SIG-M5 (cell line): Measurements from ENCODE around the gene ADGRL4.
"Not testable (repeated sequence)": the region's sequence is repeated elsewhere in the genome, so short reads cannot be mapped to it uniquely, and the experiment has no call there.

ENCODE experiments used
- DNase-seq: peaks from one replicate; lab custom pipeline; 2025; lab: John Stamatoyannopoulos, UW

ADGRL4 gene

DNA sequence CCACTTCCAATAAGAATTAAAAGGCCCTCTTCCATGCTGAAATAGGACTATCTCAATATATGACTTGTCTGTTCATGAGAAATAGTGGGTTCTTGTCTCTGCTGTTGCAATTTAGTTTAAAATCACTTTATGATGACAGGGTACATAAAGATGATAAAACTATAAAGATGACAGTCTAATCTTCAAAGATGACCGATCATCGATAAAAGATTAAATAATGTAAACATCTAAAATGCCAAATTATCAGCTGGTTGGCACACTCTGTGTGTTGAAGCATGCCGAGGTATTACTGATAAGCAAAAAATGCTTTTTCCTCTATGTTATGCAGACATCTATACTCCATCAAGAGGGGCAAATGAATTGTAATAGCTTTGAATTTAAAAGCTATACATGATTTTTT, 89.5 kb downstream of the ADGRL4 start:
- no peak for DNase-seq

DNA sequence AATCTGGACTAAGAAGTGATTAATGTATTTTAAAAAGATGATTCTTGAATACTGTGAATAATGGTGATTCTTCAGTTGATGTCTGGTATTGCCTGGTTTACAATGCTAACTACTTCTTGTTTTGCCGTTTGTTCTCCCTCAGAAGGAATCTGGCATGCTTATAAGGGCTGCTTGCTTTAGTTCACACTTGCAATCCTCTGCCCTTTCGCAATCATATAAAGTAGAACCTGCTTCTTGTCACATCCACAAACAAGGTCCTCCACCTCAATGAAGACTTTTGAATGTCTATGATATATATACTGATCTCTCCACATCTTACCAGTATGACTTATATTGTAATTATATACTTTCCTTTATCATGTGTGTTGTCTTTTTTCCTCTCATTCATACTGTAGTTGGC, 92.6 kb downstream of the ADGRL4 start:
- no peak for DNase-seq

GRCh38 chr1:78911956-78912880, 94.3 kb downstream of the ADGRL4 start:
- no peak for DNase-seq

- no peak for DNase-seq
Measured at GRCh38 chr1:78902641-78903040, 103.9 kb downstream of the ADGRL4 start.

- DNase-seq: no peak
Measured at GRCh38 chr1:78894811-78895210, 111.7 kb downstream of the ADGRL4 start.

DNA sequence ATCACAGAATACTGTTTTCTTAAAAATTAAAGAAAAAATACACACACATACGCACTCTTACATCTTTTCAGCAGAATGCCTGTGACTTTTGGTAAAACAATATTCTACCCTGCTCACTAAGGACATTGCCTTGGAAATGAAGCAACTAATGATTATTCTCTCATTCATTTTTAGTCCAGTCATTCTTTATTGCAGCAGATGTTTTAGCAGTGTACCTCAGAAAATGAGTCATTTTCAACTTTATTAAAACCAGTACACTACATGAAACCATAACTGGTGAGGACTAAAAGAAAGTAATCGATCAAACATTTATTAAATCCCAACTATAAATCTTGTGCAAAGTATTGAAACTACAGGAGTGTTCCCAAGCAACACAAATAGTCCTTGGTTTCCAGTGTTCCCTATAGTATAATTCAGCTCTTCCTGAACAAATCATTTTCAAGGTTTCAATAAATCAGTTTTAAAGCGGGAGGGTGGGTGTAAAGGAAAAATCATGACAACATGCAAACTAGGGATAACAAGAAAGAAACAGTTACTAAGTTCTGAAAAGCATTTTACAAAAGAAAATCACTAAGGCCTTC, 114.2 kb downstream of the ADGRL4 start:
- no peak for DNase-seq

- no peak for DNase-seq
Measured at GRCh38 chr1:78887458-78887857, 119.1 kb downstream of the ADGRL4 start.

DNA sequence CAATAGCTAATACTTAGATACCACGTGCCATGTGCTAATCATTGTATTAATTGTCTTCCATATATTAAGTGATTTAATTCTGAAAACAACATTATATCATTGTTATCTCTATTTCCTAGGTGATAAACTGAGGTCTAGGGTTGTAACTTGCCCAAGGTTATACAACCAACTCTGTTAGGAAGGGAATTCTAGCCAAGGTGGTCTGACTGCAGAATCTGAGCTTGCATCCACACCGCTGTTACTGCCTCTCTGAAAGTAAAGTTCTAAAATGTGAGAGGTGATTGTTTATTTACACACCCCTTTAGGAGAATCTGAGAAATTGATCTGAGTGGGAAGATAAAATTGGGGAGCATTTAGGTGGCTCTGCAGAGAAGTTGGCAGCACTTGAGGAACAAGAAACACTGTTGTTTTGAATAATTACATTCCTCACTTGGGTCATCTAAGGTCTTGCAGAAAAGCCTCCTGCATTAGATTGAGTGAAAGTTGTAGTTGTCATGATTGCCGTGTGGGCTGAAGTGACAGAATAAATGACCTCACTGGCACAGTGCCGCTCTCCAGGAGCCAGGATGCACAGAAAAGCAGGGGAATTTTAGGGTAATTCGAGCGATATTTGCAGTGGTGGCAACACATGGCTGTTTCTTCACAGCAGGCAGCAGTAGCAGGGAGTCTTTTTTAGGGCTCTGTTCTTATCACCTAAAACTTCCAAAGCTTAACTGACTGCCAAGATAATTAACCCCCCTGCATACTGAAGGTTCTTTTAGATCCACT, 121.7 kb downstream of the ADGRL4 start:
- no peak for DNase-seq

GRCh38 chr1:78880223-78880622, 126.3 kb downstream of the ADGRL4 start:
- no peak for DNase-seq

DNA sequence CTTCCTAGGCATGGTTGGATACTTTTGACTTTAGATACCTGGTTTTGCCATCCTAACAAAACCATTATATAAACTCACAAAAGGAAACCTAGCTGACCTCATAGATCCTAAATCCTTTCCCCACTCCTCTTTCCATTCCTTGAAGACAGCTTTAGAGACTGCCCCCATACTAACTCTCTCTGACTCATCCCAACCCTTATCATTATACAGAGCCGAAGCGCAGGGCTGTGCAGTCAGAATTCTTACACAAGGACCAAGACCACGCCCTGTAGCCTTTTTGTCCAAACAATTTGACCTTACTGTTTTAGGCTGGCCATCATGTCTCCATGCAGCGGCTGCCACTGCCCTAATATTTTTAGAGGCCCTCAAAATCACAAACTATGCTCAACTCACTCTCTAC, 130.5 kb downstream of the ADGRL4 start:
- not testable (repeated sequence) for DNase-seq

GRCh38 chr1:78872801-78873200, 133.7 kb downstream of the ADGRL4 start:
- not testable (repeated sequence) for DNase-seq

GRCh38 chr1:78871249-78871648, 135.3 kb downstream of the ADGRL4 start:
- DNase-seq: no peak

GRCh38 chr1:78869136-78869535, 137.4 kb downstream of the ADGRL4 start:
- DNase-seq: no peak

DNA sequence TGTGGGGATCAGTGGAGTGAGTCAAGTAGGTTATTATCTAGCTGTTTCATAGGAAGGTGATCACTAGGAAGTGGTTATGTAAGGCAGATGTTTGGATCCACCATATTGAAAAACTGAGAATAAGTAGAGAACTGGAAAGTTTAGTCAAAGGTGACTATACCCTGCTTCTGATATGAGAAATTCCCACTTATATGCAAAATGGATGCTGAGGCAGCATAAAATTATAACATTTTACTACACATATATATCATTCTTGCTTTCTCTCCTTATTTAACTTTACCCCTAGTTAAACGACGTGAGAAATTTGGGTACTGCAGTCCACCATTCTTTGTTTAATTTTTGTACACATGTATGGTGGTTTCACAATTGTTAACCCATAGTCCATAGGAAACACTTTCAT, 142.4 kb downstream of the ADGRL4 start:
- no peak for DNase-seq

GRCh38 chr1:78856096-78856495, 150.4 kb downstream of the ADGRL4 start:
- no peak for DNase-seq

DNA sequence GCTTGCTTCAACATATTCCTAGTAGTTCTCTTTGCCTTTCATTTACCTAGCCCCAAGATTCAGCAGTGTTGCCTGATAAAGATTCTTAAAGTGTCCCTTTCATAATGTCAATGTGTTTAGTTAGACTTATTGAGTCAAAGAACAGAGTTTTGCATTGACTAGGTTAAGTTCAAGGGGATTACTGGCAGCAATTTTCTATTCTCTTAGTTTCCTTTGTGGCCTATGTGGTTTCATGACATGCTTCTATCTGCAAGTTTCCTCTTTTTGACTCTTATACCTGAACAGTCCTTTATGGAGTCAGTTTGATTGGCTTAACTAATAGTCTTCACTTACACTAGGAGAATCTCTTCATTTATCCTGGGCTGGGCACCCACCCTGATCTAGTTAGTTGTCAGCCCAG, 151.3 kb downstream of the ADGRL4 start:
- no peak for DNase-seq

DNA sequence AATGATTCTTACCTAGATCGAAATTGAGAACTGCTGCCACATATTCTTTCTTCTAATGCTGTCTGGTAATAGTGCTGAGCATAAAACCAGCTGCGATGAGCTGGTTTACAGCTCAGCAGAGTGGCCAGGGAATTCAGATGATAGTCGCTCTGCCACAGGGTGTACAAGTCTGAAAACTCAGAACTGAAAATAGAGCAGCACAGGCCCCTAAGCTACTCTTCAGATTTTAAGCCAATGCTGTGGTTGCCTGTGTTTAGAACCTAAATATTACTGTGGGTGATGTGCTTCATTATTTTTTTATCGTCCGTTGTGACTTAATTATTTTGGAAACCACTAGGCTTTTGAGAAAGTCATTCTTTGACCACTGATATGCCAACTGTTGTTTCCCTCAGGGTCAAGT, 152.0 kb downstream of the ADGRL4 start:
- DNase-seq: no peak

DNA sequence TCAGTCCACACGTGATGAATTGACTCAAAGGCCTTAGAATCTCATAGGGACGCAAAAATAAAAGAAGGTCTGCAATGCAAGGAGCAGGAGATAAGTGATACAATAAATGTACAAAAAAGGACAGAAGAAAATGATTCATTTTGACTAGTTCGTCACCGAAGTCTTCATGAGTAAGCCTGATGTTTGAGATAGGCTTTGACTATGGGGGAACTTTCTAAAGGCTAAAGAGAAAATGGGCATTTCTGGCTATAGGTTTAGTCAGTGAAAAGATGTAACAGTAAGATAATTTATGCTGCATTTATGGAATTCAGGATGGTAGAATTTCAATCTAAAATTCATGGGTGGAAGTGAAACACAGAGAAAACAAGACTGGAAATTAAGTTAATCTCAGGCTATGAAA, 163.0 kb downstream of the ADGRL4 start:
- DNase-seq: no peak

DNA sequence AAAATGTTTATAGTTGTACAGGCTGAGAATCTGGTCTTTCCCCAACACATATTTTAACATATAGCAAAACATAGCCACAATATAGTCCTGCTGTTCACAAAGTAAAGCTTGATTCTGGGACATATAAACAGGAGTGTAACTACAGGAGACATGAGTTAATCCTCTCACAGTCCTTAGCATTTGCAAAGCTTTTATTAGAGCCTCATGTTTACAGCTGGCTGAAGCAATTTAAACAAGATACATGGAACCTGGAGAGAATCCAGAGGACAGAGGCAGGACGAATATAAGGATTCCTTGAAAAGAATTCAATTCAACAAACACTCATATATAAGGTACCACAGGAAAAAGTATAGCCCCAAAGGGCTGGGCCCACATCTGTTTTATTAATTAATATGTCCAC, 163.4 kb downstream of the ADGRL4 start:
- no peak for DNase-seq

DNA sequence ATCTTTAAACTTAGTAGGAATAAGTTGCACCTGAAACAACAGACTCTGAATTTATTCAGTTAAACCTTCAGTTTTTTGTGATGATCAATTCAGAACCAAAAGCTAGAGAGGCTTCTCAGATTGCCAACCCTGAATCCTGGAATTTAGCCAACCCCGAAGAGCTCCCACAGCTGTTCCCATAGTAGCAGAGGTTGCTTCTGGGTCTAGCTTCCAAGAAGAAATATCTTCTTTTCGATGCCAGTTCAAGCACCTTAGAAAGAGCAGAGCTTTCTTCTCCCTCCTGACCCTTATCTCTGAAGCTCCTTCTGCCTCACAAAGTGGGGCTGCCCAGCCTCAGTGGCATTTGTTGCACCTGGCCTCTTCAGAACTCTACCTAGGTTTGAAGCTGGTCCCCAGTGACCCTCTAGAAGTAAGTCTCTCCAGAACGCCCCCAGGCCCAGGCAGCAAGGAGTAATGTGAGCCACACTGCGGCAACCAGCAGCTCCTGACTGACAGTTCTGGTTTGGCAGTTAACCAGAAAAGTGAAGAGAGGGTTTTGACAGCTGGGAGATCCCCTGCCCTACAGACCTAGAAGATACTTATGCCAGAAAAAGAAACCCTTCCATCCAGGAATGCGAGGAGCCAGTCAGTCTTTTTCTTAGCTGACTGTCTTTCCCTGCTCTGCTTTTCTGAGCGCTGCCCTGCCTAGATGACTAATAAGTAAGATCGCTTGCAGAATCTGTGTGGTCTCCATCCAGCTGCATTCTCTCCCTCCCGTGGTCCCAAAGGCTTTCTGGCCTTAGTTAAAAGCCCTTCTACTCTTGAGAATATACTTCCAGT, 165.9 kb downstream of the ADGRL4 start:
- DNase-seq: no peak
